ENCODE data around the gene TMEFF1. TPM values are rescaled to one million over a fixed set of nuclear protein-coding genes. Genes with fewer than 3 reads are reported as not detected.

Gene TMEFF1
- polyA plus RNA-seq, 2 of the 4 experiments (the other 2 are of a cell fraction), result 0.31 to 0.61 TPM

GRCh38 chr9:100555471-100555870, 82.5 kb downstream of the TMEFF1 start:
- H3K27ac ChIP-seq, result no peak overlapping the region
- ChIA-PET POLR2A (no interaction called here), CTCF (interaction anchor here (1.4 kb wide), 1 partner anchor 50 kb away, joined by 3 read pairs; no protein-coding TSS in a partner anchor)
- TF ChIP-seq TFCP2L1 (CRISPR knock-in tag; IDR thresholded peaks at IDR 0.05), result no peak
- TF ChIP-seq, protein P1, sequence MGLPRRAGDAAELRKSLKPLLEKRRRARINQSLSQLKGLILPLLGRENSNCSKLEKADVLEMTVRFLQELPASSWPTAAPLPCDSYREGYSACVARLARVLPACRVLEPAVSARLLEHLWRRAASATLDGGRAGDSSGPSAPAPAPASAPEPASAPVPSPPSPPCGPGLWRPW (IDR thresholded peaks at IDR 0.05), result no peak
- no peak for TF ChIP-seq BHLHE40 (IDR thresholded peaks at IDR 0.05; ENCODE audit: low read depth, low read length)
- TF ChIP-seq FOXS1 (CRISPR knock-in tag; IDR thresholded peaks at IDR 0.05), result no peak
- H3K4me1 ChIP-seq, result no peaks in the 10 kb centered on the region
- no peak for DNase-seq (ENCODE audit: low read depth in 1 of 2, low spot score in 1 of 2)
- H3K4me2 ChIP-seq, result no peak overlapping the region
- ATAC-seq, result no peak
- no peak overlapping the region for H3K4me3 ChIP-seq
- no peaks in the 10 kb centered on the region for H3K9me3 ChIP-seq
- FAIRE-seq, result no peak
- 96% methylated on average over 1 of the region's 1 CpG for WGBS (ENCODE audit: missing lambda C conversion rate)

- FAIRE-seq, result no peak
- CTCF ChIA-PET, result interaction anchor here (0.5 to 1.4 kb wide), 2 partner anchors 51 to 296 kb away, joined by 3 read pairs; no protein-coding TSS in a partner anchor
- POLR2A ChIA-PET, result no interaction called here
- no peaks in the 10 kb centered on the region for H3K9me3 ChIP-seq
- H3K4me1 ChIP-seq, result no peaks in the 10 kb centered on the region
- DNase-seq (ENCODE audit: low read depth in 1 of 2, low spot score in 1 of 2), result no peak
- no peak overlapping the region for H3K27ac ChIP-seq
- H3K4me2 ChIP-seq, result no peak overlapping the region
- ATAC-seq, result no peak
- no peak overlapping the region for H3K4me3 ChIP-seq
- 88% methylated on average over 3 of the region's 3 CpGs for WGBS (ENCODE audit: missing lambda C conversion rate)
- TF ChIP-seq CBX8 (IDR thresholded peaks at IDR 0.05) (no peak), GATA3 (IDR thresholded peaks at IDR 0.05; ENCODE audit: borderline replicate concordance) (no peak), ZFP36 (IDR thresholded peaks at IDR 0.05; ENCODE audit: borderline replicate concordance, partially characterized antibody) (no peak), USF2 (IDR thresholded peaks at IDR 0.05) (no peak), KDM1A (IDR thresholded peaks at IDR 0.05; ENCODE audit: low read depth) (no peak), ZSCAN20 (CRISPR knock-in tag; IDR thresholded peaks at IDR 0.05) (no peak), EHF (CRISPR knock-in tag; IDR thresholded peaks at IDR 0.05) (no peak), POLR2A (IDR thresholded peaks at IDR 0.05; ENCODE audit: low read length) (no peak), POLR2AphosphoS2 (conservative IDR thresholded peaks at IDR 0.05; ENCODE audit: low read length) (no peak), RCOR1 (IDR thresholded peaks at IDR 0.05; ENCODE audit: low read depth, low read length) (no peak), ZNF302 (CRISPR knock-in tag; IDR thresholded peaks at IDR 0.05) (no peak), RARB (CRISPR knock-in tag; IDR thresholded peaks at IDR 0.05) (no peak), RFX5 (IDR thresholded peaks at IDR 0.05) (no peak), CHD4 (IDR thresholded peaks at IDR 0.05; ENCODE audit: borderline replicate concordance) (no peak), MAFK (IDR thresholded peaks at IDR 0.05; ENCODE audit: partially characterized antibody) (no peak), BHLHE40 (IDR thresholded peaks at IDR 0.05; ENCODE audit: low read depth, low read length) (no peak), HOXB5 (CRISPR knock-in tag; IDR thresholded peaks at IDR 0.05) (no peak), FOSB (CRISPR knock-in tag; IDR thresholded peaks at IDR 0.05) (no peak)
- TF ChIP-seq, protein P2, sequence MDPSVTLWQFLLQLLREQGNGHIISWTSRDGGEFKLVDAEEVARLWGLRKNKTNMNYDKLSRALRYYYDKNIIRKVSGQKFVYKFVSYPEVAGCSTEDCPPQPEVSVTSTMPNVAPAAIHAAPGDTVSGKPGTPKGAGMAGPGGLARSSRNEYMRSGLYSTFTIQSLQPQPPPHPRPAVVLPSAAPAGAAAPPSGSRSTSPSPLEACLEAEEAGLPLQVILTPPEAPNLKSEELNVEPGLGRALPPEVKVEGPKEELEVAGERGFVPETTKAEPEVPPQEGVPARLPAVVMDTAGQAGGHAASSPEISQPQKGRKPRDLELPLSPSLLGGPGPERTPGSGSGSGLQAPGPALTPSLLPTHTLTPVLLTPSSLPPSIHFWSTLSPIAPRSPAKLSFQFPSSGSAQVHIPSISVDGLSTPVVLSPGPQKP (IDR thresholded peaks at IDR 0.05; ENCODE audit: low read depth, low read length), result no peak
- TF ChIP-seq, protein P3, sequence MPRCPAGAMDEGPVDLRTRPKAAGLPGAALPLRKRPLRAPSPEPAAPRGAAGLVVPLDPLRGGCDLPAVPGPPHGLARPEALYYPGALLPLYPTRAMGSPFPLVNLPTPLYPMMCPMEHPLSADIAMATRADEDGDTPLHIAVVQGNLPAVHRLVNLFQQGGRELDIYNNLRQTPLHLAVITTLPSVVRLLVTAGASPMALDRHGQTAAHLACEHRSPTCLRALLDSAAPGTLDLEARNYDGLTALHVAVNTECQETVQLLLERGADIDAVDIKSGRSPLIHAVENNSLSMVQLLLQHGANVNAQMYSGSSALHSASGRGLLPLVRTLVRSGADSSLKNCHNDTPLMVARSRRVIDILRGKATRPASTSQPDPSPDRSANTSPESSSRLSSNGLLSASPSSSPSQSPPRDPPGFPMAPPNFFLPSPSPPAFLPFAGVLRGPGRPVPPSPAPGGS (IDR thresholded peaks at IDR 0.05), result no peak
Observed at GRCh38 chr9:100557053-100557452, 84.1 kb downstream of the TMEFF1 start.

DNA sequence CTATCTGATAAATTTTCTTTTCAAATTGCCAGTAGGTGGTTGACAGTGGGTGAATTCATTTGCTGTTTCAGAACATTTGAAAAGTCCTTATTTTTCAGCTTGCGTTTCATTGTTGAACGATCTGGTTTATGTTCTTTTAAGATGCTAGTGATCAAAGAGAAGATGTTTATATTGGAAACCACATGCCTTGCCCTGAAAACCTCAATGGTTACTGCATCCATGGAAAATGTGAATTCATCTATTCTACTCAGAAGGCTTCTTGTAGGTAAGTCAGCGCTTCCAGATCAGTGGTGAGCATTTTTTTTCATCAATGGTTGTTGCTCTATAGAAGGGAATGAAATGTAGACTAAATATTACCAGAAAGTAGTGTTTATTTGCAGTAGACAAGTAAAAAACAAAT, 88.3 kb downstream of the TMEFF1 start:
- 90% methylated on average over 3 of the region's 3 CpGs for WGBS (ENCODE audit: missing lambda C conversion rate)
- H3K27ac ChIP-seq, result no peak overlapping the region
- no peak for TF ChIP-seq HMGXB4 (CRISPR knock-in tag; IDR thresholded peaks at IDR 0.05; ENCODE audit: borderline replicate concordance)
- no peak for TF ChIP-seq CEBPB (IDR thresholded peaks at IDR 0.05)
- TF ChIP-seq FOXS1 (CRISPR knock-in tag; IDR thresholded peaks at IDR 0.05), result no peak
- TF ChIP-seq NPAS2 (CRISPR knock-in tag; IDR thresholded peaks at IDR 0.05; ENCODE audit: borderline replicate concordance), result no peak
- no peak for TF ChIP-seq JUN (IDR thresholded peaks at IDR 0.05)
- TF ChIP-seq EHF (CRISPR knock-in tag; IDR thresholded peaks at IDR 0.05), result no peak
- no peak for TF ChIP-seq ZNF302 (CRISPR knock-in tag; IDR thresholded peaks at IDR 0.05)
- no peak for TF ChIP-seq RNF2 (IDR thresholded peaks at IDR 0.05; ENCODE audit: borderline replicate concordance, low read depth)
- no peak for TF ChIP-seq PBX3 (IDR thresholded peaks at IDR 0.05)
- no peak for TF ChIP-seq KDM5A (IDR thresholded peaks at IDR 0.05)
- H3K4me1 ChIP-seq, result no peaks in the 10 kb centered on the region
- no peak overlapping the region for H3K4me2 ChIP-seq
- ChIA-PET POLR2A (no interaction called here), CTCF (no interaction called here)
- no peak overlapping the region for H3K4me3 ChIP-seq
- FAIRE-seq (no peak), DNase-seq (ENCODE audit: low read depth in 1 of 2, low spot score in 1 of 2) (no peak), ATAC-seq (no peak)
- no peaks in the 10 kb centered on the region for H3K9me3 ChIP-seq
